ENCODE data around the gene SAMD4A. TPM values are rescaled to one million over a fixed set of nuclear protein-coding genes. Genes with fewer than 3 reads are reported as not detected.

SAMD4A gene
- total and polyA plus RNA-seq, 2 of the 4 experiments (the other 2 are of a cell fraction), result 22.9 to 38.2 TPM

- DNase-seq, result no peak
- intact Hi-C loops (cut with micrococcal nuclease), result no loop called here
Observed at GRCh38 chr14:54698966-54699530, 132.1 kb downstream of the SAMD4A start.

More at GRCh38 chr14:54698966-54699530, 132.1 kb downstream of the SAMD4A start:
- no peak overlapping the region for H3K27ac ChIP-seq (ENCODE audit: insufficient read depth, low read length)
- H4K5ac ChIP-seq (ENCODE audit: low read depth, low read length), result 0 out of 2 replicates have a peak overlapping the region, but pooled peaks have one; percentile 24
- no peak overlapping the region for H3K23ac ChIP-seq (ENCODE audit: low read depth, low read length)
- in situ Hi-C loops (cut with MboI; ENCODE audit: low sequenced_read_pairs), result no loop called here
- no peak overlapping the region for H3K4ac ChIP-seq (ENCODE audit: low read depth, low read length)
- H3K79me1 ChIP-seq (ENCODE audit: low read depth in 1 of 2, low read length in 2 of 2), result peaks cover 69 to 93% of the 10 kb centered on the region in 2 experiments
- no peak overlapping the region for H2BK20ac ChIP-seq (ENCODE audit: low read depth, low read length)
- H2AFZ ChIP-seq (replicated peaks; ENCODE audit: low read length, poor library complexity), result no peak overlapping the region
- H3K27me3 ChIP-seq (ENCODE audit: control insufficient read depth, insufficient read depth, low read length), result no peaks in the 10 kb centered on the region
- H3K36me3 ChIP-seq (ENCODE audit: control insufficient read depth, insufficient read depth, low read length), result peaks cover 13% of the 10 kb centered on the region
- no peak overlapping the region for H3K18ac ChIP-seq (ENCODE audit: low read depth, low read length)
- no peak overlapping the region for H3K14ac ChIP-seq (replicated peaks; ENCODE audit: low read depth, low read length)
- no TSS peak for BruUV-seq (replicated peaks)
- H2AK5ac ChIP-seq (ENCODE audit: low read depth, low read length), result no peak overlapping the region
- no peak overlapping the region for H3K9ac ChIP-seq (ENCODE audit: low read depth, low read length)
- peaks cover 14% of the 10 kb centered on the region for H3K4me1 ChIP-seq (ENCODE audit: control insufficient read depth, insufficient read depth, low read length)
- H3K56ac ChIP-seq (ENCODE audit: extremely low read depth, insufficient read depth, low read length), result no peak overlapping the region
- no peak overlapping the region for H2AK9ac ChIP-seq (replicated peaks; ENCODE audit: low read depth, low read length, poor library complexity)
- H2BK15ac ChIP-seq (ENCODE audit: low read depth, low read length), result no peak overlapping the region
- peak overlapping the region in 1 of 2 experiments; percentile 13; a peak in 1 of 4 replicates for H4K8ac ChIP-seq (ENCODE audit: low read depth in 2 of 2, low read length in 2 of 2)
- no peak overlapping the region for H2BK120ac ChIP-seq (ENCODE audit: low read depth, low read length)
- TF ChIP-seq BHLHE40 (IDR thresholded peaks at IDR 0.05; ENCODE audit: low read depth, low read length) (no peak), ELK1 (IDR thresholded peaks at IDR 0.05; ENCODE audit: borderline replicate concordance, low read depth, low read length) (no peak), POLR2A (IDR thresholded peaks at IDR 0.05; ENCODE audit: low read depth, low read length) (no peak), RAD21 (IDR thresholded peaks at IDR 0.05; ENCODE audit: low read length) (no peak), NFE2L2 (IDR thresholded peaks at IDR 0.05; ENCODE audit: low read depth, low read length) (no peak), RCOR1 (IDR thresholded peaks at IDR 0.05; ENCODE audit: insufficient replicate concordance, low read length) (no peak), CHD1 (IDR thresholded peaks at IDR 0.05; ENCODE audit: low read depth, low read length) (no peak)
- peak; percentile 28; the same call in 1 of the 2 replicates for ATAC-seq (ENCODE audit: low read depth)
- no peak overlapping the region for H4K91ac ChIP-seq (ENCODE audit: insufficient read depth, low read depth, low read length)
- H4K20me1 ChIP-seq (ENCODE audit: insufficient read depth, low read length), result peaks cover 62% of the 10 kb centered on the region
- dilution Hi-C loops (cut with HindIII; ENCODE audit: low sequenced_read_pairs, unreplicated experiment), result no loop called here
- no CpG with 5 or more reads among the region's 1 CpG for WGBS, 2 experiments (ENCODE audit: extremely low coverage in 2 of 2, insufficient read length in 1 of 2)
- H2BK5ac ChIP-seq (ENCODE audit: low read depth, low read length, poor library complexity, severe bottlenecking), result no peak overlapping the region
- H3K9me1 ChIP-seq (ENCODE audit: insufficient read depth, low read length), result peaks cover 27% of the 10 kb centered on the region
- ChIA-PET CTCF (no interaction called here), POLR2A (ENCODE audit: unreplicated experiment) (no interaction called here)
- H3K4me2 ChIP-seq (ENCODE audit: low read depth, low read length), result no peak overlapping the region
- no peaks in the 10 kb centered on the region for H3K9me3 ChIP-seq (ENCODE audit: control insufficient read depth, insufficient read depth, low read length)
- no peak overlapping the region for H3K4me3 ChIP-seq (ENCODE audit: insufficient read depth, low read depth, low read length)
